GM21737 (cell line): ENCODE data around the gene IREB2.

Experiments used
- ATAC-seq: cut with Tn5 transposase; IDR thresholded peaks from one replicate; pipeline ENCODE4 v1.9.1; 2021; ENCODE audit warnings: mild to moderate bottlenecking, moderate library complexity; ENCODE audit not compliant: unreplicated experiment

The IREB2 gene

GRCh38 chr15:78406016-78406585 is 31.9 kb upstream of the IREB2 start:
- no peak for ATAC-seq

DNA sequence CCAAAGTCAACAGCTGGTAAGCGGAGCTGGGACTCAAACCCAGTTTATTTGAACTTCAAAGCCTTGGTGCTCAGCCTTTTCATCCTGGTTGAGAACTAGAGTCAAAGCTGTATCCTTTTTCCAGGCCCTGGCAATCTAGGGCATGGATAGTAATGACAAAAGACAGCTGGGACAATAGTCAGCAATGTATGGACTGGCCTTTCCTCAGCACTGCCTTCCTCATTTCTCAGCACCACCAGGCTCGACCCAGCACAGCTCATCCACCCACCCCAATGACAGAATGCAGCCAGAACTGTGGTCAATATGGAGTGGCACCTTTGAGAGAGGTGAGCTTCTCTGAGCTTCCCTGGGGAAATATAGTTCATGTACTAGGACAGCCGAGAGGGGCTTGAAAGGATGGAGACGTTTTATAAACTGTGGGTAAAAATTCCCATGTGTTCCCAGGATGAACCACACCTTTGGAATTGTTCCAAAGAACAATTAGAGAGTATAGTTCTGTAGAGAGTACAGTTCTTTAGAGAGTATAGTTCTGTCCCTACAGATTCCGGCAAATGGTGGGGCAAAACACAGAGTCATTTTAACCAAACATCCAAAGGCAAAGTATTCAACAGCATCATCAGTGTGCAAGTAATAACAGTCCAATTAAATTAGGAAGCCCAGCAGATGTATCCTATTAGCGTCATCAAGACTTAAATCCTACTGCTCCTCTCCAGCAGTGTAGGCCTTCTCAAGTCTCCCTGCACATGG is 30.2 kb upstream of the IREB2 start:
- ATAC-seq: no peak

GRCh38 chr15:78408355-78408640 is 29.7 kb upstream of the IREB2 start:
- ATAC-seq: no peak

DNA sequence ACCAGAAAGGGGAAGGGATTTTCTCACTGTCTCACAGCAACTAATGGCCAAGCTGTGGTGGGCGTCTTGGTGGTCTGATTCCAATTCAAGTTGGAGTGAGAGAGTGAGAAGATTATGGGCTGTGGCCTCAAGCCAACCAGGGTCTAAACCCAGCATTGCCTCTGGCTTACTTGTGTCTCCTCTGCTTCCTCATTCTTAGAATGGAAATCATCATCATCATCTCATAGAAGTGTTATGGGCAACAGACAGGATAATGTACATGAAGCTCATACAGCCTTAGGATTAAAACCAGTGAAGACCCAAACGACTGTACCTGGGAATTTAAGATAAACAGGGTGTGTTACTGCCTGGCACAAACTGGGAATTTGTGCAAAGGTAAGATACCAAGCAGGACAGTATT is 29.1 kb upstream of the IREB2 start:
- no peak for ATAC-seq

DNA sequence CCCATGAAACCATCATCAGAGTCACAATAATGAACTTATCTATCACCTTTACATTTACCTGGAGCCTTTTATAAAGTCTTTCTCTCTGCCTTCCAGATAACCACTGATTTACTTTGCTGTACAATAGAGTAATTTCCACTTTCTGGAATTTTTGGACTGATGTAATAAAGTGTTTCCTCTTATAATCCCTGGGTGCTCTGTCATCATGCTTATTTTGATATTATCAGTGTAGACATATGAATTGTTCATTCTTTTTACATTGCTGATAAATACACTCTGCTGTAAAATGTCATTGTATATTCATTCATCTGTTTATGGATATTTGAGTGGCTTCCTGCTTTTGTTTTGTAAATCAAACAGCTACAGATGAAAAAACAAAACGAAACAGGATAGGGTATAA is 27.0 kb upstream of the IREB2 start:
- ATAC-seq: no peak

DNA sequence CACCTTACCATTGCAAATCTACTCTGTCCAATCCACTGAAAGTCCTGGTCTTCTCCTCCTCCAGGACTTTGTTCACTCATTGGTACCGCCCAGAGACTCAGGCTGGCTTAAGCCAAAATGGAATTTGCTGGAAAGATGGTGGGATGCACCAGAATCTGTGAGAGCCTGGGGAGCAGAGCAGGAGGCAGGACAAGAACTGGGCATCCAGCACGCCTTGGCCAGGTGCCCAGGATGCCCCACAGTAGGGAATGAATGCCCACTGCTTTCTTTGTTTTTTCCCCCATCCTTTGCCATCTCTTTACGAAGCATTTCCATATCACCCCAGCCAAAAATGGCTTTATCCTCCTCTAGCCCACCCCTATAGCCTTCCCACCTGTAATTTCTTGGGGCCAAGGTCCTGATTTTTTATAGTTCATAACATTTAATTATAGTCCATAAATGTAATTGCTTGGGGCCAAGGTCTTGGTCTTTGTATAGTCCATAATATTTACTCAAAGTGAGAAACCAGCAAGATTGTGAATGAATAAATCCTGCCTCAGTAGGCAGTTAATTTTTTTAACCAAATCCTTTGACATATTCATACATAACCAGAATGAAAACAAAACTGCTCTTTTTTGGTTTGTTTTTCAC is 23.3 kb upstream of the IREB2 start:
- no peak for ATAC-seq

- no peak for ATAC-seq
Observed at GRCh38 chr15:78415284-78415683, 22.7 kb upstream of the IREB2 start.

DNA sequence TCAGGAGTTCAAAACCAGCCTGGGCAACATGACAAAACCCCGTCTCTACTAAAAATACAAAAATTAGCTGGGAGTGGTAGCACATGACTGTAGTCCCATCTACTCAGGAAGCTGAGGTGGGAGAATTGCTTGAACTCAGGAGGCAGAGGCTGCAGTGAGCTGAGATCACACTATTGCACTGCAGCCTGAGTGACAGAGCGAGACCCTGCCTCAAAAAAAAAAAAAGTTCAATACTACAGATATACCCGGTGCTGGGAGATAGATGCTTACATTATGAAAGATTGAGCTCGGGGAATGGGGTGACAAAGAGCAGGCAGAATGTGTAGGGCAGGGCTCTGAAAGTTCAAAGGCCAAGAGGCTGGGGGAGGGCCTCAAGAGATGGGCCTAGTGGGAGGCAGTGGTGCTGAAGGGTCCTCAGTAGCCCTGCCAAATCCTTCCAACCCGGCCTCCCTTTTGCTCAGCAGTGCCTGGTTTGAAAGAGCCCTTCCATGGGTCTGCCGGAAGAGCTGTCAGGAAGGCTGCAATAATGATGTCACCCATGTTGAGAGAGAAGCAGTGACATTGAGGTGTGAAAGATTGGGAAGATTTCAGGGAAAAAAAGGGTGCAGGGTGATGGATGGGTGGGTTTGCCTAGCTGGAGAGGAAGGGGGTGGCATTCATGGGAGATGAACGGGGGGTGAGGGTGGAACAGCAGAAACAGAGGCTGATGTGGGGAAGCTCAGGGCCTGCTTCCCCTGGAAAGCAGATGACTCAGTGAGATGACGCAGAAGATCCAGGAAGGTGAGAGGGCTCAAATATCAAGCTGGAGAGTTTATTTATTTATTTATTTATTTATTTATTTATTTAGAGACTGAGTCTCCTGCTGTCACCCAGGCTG is 20.0 kb upstream of the IREB2 start:
- ATAC-seq: no peak

- ATAC-seq: no peak
Observed at GRCh38 chr15:78418686-78419085, 19.3 kb upstream of the IREB2 start.

DNA sequence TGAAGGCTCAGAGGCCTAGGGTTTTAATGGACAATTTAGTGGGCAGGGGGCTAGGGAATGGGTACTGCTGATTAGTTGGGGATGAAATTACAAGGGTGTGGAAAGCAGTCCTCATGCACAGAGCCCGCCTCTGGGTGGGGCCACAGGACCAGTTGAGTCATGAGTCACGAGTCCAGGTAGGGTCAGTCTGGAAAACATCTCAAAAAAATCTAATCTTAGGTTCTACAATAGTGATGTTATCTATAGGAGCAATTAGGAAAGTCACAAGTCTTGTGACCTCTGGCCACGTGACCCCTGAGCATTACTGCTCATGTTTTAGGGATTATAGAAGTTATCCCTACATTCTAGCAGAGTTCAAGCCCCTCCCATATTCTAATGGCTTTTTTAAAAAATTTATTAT is 18.6 kb upstream of the IREB2 start:
- no peak for ATAC-seq

GRCh38 chr15:78420220-78420619 is 17.8 kb upstream of the IREB2 start:
- ATAC-seq: no peak

- no peak for ATAC-seq
Observed at GRCh38 chr15:78420766-78421165, 17.2 kb upstream of the IREB2 start.

DNA sequence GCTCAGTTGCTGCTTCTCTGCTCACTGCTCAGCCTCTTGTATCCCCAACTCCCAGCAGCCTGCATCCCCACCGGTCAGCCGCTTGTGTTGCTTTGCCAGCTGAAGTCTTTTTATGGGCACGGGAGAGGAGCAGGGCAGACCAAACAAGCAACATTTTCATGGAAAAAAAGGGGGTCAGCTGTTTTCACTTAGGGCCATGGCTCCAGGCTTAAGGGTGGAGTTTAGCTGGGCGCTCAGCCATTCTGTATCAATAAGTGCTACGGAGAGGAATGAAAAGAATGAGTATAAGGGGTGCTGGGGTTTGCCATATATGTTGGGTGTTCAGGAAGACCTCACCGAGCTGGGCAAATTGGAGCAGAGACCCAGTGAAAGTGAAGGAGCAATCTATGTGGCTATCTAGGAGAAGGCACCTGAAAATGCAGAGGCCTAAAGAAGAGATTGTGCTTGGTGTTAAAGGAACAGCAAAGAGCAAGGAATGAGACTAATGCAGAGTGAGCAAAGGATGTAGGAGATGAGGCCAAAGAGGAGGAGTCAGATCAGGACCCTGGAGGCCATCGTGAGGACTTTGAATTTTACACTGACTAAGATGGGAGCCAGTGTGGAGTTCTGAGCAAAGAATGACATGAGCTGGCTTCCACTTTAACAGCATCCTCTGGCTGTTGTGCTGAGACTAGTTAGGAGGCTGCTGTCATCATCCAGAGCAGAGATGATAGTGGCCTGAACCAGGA is 16.6 kb upstream of the IREB2 start:
- no peak for ATAC-seq

- ATAC-seq: no peak
Observed at GRCh38 chr15:78422571-78423340, 15.3 kb upstream of the IREB2 start.

DNA sequence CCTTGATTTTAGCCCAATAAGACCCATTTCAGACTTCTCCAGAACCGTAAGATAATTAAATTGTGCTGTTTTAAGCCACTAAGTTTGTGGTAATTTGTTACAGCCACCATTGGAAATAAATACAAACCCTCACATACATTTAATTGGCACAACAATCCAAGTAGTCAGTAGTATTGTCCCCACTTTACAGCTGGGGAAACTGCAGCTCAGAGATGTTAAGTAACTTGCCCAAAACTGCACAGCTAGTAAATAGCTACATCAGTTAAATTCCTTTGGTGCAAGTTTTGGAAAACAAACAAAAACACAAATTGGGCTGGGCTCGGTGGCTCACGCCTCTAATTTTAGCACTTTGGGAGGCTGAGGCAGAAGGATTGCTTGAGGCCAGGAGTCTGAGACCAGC is 13.3 kb upstream of the IREB2 start:
- no peak for ATAC-seq

GRCh38 chr15:78425643-78426042 is 12.4 kb upstream of the IREB2 start:
- ATAC-seq: no peak

GRCh38 chr15:78426300-78426699 is 11.7 kb upstream of the IREB2 start:
- ATAC-seq: no peak

- no peak for ATAC-seq
Observed at GRCh38 chr15:78427953-78428352, 10.1 kb upstream of the IREB2 start.

DNA sequence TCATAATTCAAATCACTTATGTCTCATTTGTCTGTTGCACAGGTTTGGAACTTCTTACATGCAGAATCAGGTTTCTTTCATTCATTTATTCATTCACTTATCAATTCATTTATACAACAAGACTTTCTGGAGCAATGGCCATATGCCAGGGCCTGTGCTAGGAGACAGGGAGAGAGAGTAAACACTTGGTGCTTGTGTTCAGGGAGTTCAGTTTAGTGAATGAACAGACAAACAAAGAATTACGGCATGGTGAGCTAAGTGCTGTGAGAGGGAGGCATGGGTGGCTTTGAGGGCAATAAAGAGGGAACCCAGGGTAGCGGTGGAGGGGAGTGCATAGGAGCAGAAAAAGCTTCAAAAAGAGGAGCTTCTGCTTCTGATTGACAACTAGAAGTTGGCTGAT is 8.5 kb upstream of the IREB2 start:
- ATAC-seq: no peak

DNA sequence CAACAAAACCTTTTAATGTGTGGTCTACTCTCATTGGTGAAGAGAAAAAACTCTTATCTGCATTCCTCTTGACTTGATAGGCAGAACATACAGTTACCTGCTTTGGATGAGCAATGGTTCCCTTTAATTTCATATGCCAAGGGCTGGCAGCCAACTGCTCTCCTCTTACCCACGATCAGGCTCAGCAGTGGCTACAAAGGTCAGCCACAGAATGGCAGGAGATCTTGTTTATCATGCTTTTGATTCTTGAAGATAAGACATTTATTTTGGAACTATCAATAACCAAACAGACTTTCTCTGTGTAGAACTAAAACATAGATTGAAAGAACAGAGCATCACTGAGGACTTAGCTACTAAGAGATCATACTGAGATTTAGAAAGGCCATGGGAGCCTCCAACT is 6.1 kb upstream of the IREB2 start:
- no peak for ATAC-seq
